ENCODE measurements around the gene MMP15.

MMP15 gene

GRCh38 chr16:58031016-58031800, 5.7 kb downstream of the MMP15 start:
- Histone ChIP-seq H3K4me1 (ENCODE audit: insufficient read depth, poor library complexity, severe bottlenecking) (no peaks in the 10 kb centered on the region), H3K27me3 (ENCODE audit: insufficient read depth, poor library complexity, severe bottlenecking) (no peaks in the 10 kb centered on the region), H3K27ac (ENCODE audit: poor library complexity, severe bottlenecking) (no peak overlapping the region), H3K36me3 (ENCODE audit: low read depth) (no peaks in the 10 kb centered on the region), H3K9me3 (ENCODE audit: severe bottlenecking) (no peaks in the 10 kb centered on the region), H3K4me3 (ENCODE audit: severe bottlenecking) (no peak overlapping the region)
- no peak for DNase-seq (ENCODE audit: low spot score)
- TF ChIP-seq CTCF (IDR thresholded peaks at IDR 0.05; ENCODE audit: poor library complexity, severe bottlenecking), result no peak
- ATAC-seq (ENCODE audit: low read depth), result no peak

GRCh38 chr16:58032710-58033293, 7.2 kb downstream of the MMP15 start:
- ATAC-seq (ENCODE audit: low read depth) (no peak), DNase-seq (ENCODE audit: low spot score) (no peak)
- Histone ChIP-seq H3K9me3 (ENCODE audit: severe bottlenecking) (no peaks in the 10 kb centered on the region), H3K27ac (ENCODE audit: poor library complexity, severe bottlenecking) (no peak overlapping the region), H3K4me3 (ENCODE audit: severe bottlenecking) (no peak overlapping the region), H3K36me3 (ENCODE audit: low read depth) (no peaks in the 10 kb centered on the region), H3K27me3 (ENCODE audit: insufficient read depth, poor library complexity, severe bottlenecking) (no peaks in the 10 kb centered on the region), H3K4me1 (ENCODE audit: insufficient read depth, poor library complexity, severe bottlenecking) (no peaks in the 10 kb centered on the region)
- TF ChIP-seq CTCF (IDR thresholded peaks at IDR 0.05; ENCODE audit: poor library complexity, severe bottlenecking), result no peak

GRCh38 chr16:58034128-58034685, 8.7 kb downstream of the MMP15 start:
- DNase-seq (ENCODE audit: low spot score) (no peak), ATAC-seq (ENCODE audit: low read depth) (no peak)
- no peaks in the 10 kb centered on the region for H3K36me3 ChIP-seq (ENCODE audit: low read depth)
- no peaks in the 10 kb centered on the region for H3K27me3 ChIP-seq (ENCODE audit: insufficient read depth, poor library complexity, severe bottlenecking)
- H3K27ac ChIP-seq (ENCODE audit: poor library complexity, severe bottlenecking), result no peak overlapping the region
- H3K9me3 ChIP-seq (ENCODE audit: severe bottlenecking), result no peaks in the 10 kb centered on the region
- TF ChIP-seq CTCF (IDR thresholded peaks at IDR 0.05; ENCODE audit: poor library complexity, severe bottlenecking), result no peak
- no peak overlapping the region for H3K4me3 ChIP-seq (ENCODE audit: severe bottlenecking)
- H3K4me1 ChIP-seq (ENCODE audit: insufficient read depth, poor library complexity, severe bottlenecking), result no peaks in the 10 kb centered on the region

- TF ChIP-seq CTCF (IDR thresholded peaks at IDR 0.05; ENCODE audit: poor library complexity, severe bottlenecking), result no peak
- H3K27ac ChIP-seq (ENCODE audit: poor library complexity, severe bottlenecking), result no peak overlapping the region
- no peaks in the 10 kb centered on the region for H3K9me3 ChIP-seq (ENCODE audit: severe bottlenecking)
- no peak overlapping the region for H3K4me3 ChIP-seq (ENCODE audit: severe bottlenecking)
- DNase-seq (ENCODE audit: low spot score) (no peak), ATAC-seq (ENCODE audit: low read depth) (no peak)
- no peaks in the 10 kb centered on the region for H3K4me1 ChIP-seq (ENCODE audit: insufficient read depth, poor library complexity, severe bottlenecking)
- no peaks in the 10 kb centered on the region for H3K36me3 ChIP-seq (ENCODE audit: low read depth)
- no peaks in the 10 kb centered on the region for H3K27me3 ChIP-seq (ENCODE audit: insufficient read depth, poor library complexity, severe bottlenecking)
Observed at GRCh38 chr16:58034774-58035173, 9.2 kb downstream of the MMP15 start.

Data from RWPE2 (cell line).